Subcutaneous abdominal adipose tissue (tissue), 5 donors: Measurements from ENCODE around the gene TEX54.
A peak's percentile ranks its signal among the peaks of the same experiment; 100 is the strongest.
"Not testable (repeated sequence)": the region's sequence is repeated elsewhere in the genome, so short reads cannot be mapped to it uniquely, and the experiment has no call there.

ENCODE experiments used
- H3K27ac ChIP-seq: one replicate; pipeline ENCODE4 v1.7.0; 2013; ENCODE audit warnings: low read depth, mild to moderate bottlenecking, inconsistent platforms, low read length, moderate library complexity
- H3K27me3 ChIP-seq, 5 donors: one replicate each; pipeline ENCODE4 v1.7.0; 2013; ENCODE audit warnings: low read length in 5 of 5, inconsistent platforms in 1 of 5; ENCODE audit not compliant: control insufficient read depth in 5 of 5, insufficient read depth in 4 of 5
- H3K36me3 ChIP-seq, 5 donors: one replicate each; pipeline ENCODE4 v1.7.0; 2013; ENCODE audit warnings: low read length in 5 of 5; ENCODE audit not compliant: control insufficient read depth in 5 of 5, insufficient read depth in 5 of 5
- H3K4me1 ChIP-seq, 5 donors: one replicate each; pipeline ENCODE4 v1.7.0; 2013; ENCODE audit warnings: low read length in 5 of 5, mild to moderate bottlenecking in 3 of 5, moderate library complexity in 1 of 5; ENCODE audit not compliant: control insufficient read depth in 5 of 5, insufficient read depth in 5 of 5
- H3K4me3 ChIP-seq, 5 donors: one replicate each; pipeline ENCODE4 v1.7.0; 2013; ENCODE audit warnings: low read length in 5 of 5, low read depth in 1 of 5
- H3K9ac ChIP-seq, 5 donors: one replicate each; pipeline ENCODE4 v1.7.0; 2013; ENCODE audit warnings: low read length in 5 of 5, mild to moderate bottlenecking in 4 of 5, moderate library complexity in 3 of 5
- H3K9me3 ChIP-seq, 5 donors: one replicate each; pipeline ENCODE4 v1.7.0; 2013; ENCODE audit warnings: low read length in 5 of 5; ENCODE audit not compliant: control insufficient read depth in 5 of 5
- donor health status: healthy.
- donor health status: healthy.
- donor health status: healthy.
- donor health status: healthy.
- donor health status: healthy.

The TEX54 gene

DNA sequence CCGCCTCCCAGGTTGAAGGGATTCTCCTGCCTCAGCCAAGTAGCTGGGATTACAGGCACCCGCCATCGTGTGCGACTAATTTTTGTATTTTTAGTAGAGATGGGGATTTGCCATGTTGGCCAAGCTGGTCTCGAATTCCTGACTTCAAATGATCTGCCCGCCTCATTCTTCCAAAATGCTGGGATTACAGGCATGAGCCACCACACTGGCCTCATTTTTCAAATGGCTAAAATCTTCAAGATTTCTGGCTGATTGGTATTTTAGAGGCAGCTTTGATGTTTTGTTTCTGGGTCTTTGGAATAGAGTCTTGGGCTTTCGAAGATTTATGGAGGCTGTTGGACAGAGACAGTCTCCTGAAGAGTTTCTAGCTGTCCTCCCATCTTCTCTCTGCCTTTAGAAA, 42.2 kb upstream of the TEX54 start:
- no peak overlapping the region for H3K27ac ChIP-seq
- no peak overlapping the region for H3K9ac ChIP-seq
- H3K27me3 ChIP-seq: no peaks in the 10 kb centered on the region
- H3K9me3 ChIP-seq: no peaks in the 10 kb centered on the region
- H3K36me3 ChIP-seq: no peaks in the 10 kb centered on the region
- H3K4me1 ChIP-seq: peaks cover 4 to 11% (median 10%) of the 10 kb centered on the region in 5 donors
- H3K4me3 ChIP-seq: no peak overlapping the region

DNA sequence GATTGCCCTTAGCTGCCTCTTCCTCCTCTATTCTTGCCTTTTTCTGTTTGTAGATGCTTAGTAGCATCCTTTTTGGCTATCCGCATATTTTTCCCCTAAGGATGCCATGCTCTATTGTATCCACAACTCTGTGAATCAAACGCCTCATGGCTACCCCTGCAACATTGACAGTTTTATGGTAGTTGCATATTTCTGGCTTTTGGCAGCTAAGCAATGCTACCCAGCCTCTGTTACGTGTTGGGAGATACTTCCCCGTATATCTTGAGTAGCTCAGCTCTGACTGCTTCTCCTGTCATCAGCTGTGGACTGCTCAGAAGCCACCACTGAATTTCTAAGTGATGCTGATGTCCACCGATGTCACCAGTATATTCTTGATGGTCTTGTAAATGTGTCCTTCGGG, 33.0 kb upstream of the TEX54 start:
- H3K9me3 ChIP-seq: no peaks in the 10 kb centered on the region
- H3K4me1 ChIP-seq: peaks cover 0 to 4% (median 0%) of the 10 kb centered on the region in 5 donors
- no peak overlapping the region for H3K27ac ChIP-seq
- no peak overlapping the region for H3K9ac ChIP-seq
- no peaks in the 10 kb centered on the region for H3K27me3 ChIP-seq
- no peak overlapping the region for H3K4me3 ChIP-seq
- no peaks in the 10 kb centered on the region for H3K36me3 ChIP-seq

DNA sequence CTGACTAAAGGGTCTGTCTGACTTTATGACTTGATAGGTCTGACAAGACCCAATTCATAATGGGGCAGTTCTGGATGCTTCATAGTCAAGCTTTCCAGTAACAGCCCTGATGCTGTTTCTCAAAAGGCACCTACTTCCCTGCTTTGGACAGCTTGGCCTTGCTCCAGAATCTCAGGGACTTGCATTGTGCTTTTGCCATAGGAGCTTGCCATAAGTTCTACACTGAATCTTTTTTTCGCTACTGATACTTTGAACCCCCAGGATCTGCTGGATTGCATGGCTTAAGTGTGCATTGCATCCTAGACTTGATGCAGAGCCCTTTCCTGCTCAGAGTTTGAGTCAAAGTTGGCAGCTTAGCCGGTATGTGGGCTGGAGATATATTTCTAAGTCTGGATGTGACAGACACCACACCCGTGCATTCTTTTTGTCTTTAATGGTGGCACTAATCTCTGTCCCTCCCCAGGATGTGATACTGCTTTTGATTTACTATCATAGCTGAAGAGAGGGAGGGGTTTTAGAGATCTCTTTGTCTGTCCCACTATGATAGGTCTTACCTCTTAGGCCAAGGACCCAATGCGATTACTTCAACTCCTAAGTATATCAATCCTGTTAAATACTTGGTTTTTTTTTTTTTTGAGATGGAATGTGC, 31.2 kb upstream of the TEX54 start:
- no peaks in the 10 kb centered on the region for H3K27me3 ChIP-seq
- no peak overlapping the region for H3K27ac ChIP-seq
- H3K4me1 ChIP-seq: peaks cover 0 to 7% (median 0%) of the 10 kb centered on the region in 5 donors
- H3K9ac ChIP-seq: no peak overlapping the region
- H3K36me3 ChIP-seq: no peaks in the 10 kb centered on the region
- no peaks in the 10 kb centered on the region for H3K9me3 ChIP-seq
- H3K4me3 ChIP-seq: no peak overlapping the region

DNA sequence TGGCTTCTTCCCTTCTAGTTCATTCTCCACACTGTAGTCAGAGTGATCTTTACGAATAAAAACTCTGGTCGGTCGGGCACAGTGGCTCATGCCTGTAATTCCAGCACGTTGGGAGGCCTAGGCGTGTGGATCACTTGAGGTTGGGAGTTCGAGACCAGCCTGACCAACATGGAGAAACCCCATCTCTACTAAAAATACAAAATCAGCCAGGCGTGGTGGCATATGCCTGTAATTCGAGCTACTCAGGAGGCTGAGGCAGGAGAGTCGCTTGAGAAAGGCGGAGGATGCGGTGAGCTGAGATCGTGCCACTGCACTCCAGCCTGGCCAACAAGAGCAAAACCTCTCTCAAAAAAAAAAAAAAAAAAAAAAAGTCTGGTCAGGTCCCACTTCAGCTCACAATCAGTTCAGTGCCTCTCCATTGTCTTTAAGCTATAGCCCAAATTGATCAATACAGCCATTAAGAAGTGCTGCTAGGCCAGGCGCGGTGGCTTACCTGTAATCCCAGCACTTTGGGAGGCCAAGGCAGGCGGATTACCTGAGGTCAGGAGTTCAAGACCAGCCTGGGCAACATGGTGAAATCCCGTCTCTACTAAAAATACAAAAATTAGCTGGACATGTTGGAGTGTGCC, 29.0 kb upstream of the TEX54 start:
- not testable (repeated sequence) for H3K4me1 ChIP-seq, H3K36me3 ChIP-seq, H3K27me3 ChIP-seq, H3K9me3 ChIP-seq, H3K4me3 ChIP-seq, H3K9ac ChIP-seq, H3K27ac ChIP-seq

DNA sequence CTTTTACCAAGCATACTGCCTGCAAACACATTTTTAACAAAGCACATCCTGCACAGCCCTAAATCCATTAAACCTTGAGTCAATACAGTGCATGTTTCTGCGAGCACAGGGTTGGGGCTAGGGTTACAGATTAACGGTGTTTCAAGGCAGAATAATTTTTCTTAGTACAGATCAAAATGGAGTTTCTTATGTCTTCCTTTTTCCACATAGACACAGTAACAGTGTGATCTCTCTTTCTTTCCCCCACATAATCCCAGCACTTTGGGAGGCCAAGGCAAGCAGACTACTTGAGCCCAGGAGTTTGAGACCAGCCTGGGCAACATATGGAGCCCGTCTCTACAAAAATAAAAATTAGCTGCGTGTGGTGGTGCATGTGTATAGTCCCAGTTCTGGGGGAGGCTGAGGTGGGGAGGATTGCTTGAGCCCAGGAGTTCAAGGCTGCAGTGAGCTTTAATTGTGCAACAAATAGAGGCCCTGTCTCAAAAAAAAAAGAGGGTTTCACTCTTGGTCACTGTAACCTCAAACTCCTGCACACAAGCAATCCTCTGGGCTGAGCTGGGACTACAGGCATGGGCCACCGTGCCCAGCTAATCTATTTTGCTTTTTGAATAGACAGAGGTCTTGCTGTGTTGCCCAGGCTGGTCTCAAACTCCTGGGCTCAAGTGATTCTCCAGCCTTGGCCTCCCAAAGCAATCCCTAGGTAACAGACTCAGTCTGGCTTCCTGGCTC, 28.4 kb upstream of the TEX54 start:
- Histone ChIP-seq H3K9ac (no peak overlapping the region), H3K36me3 (no peaks in the 10 kb centered on the region), H3K27me3 (no peaks in the 10 kb centered on the region), H3K4me3 (no peak overlapping the region), H3K27ac (no peak overlapping the region), H3K9me3 (no peaks in the 10 kb centered on the region), H3K4me1 (peaks cover 0 to 13% (median 7%) of the 10 kb centered on the region in 5 donors)

DNA sequence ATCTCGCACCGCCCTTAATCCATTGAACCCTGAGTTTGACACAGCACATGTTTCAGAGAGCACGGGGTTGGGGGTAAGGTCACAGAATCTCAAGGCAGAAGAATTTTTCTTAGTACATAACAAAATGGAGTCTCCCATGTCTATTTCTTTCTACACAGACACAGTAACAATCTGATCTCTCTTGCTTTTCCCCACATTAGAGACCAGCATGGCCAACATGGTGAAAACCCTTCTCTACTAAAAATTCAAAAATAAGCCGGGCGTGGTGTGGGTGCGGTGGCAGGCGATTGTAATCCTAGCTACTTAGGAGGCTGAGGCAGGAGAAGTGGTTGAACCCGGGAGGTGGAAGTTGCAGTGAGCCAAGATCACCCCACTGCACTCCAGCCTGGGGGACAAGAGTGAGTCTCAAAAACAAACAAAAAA, 26.7 kb upstream of the TEX54 start:
- H3K27me3 ChIP-seq, H3K9ac ChIP-seq, H3K9me3 ChIP-seq, H3K36me3 ChIP-seq, H3K4me3 ChIP-seq, H3K27ac ChIP-seq: not testable (repeated sequence)
- H3K4me1 ChIP-seq: peaks cover 2 to 29% (median 23%) of the 10 kb centered on the region in 5 donors

DNA sequence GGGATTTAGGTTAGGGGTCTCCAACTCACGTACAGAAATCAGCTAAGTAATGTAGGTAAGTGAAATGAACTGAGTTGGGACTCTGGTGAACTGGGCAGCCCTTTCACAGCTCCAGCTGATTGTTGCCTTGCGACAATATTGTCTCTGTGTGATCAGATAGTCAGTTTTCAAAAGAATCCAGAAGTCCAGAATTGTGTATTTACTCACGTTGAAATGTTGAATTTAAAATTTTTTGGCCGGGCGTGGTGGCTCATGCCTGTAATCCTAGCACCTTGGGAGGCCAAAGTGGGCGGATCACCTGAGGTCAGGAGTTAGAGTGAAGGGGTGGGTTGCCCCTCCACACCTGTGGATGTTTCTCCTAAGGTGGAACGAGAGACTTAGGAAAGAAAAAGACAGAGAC, 25.6 kb upstream of the TEX54 start:
- no peak overlapping the region for H3K27ac ChIP-seq
- no peaks in the 10 kb centered on the region for H3K27me3 ChIP-seq
- H3K4me3 ChIP-seq: no peak overlapping the region
- no peak overlapping the region for H3K9ac ChIP-seq
- H3K4me1 ChIP-seq: peaks cover 2 to 40% (median 34%) of the 10 kb centered on the region in 5 donors
- H3K36me3 ChIP-seq: peaks cover 5 to 14% (median 10%) of the 10 kb centered on the region in 5 donors
- no peaks in the 10 kb centered on the region for H3K9me3 ChIP-seq

DNA sequence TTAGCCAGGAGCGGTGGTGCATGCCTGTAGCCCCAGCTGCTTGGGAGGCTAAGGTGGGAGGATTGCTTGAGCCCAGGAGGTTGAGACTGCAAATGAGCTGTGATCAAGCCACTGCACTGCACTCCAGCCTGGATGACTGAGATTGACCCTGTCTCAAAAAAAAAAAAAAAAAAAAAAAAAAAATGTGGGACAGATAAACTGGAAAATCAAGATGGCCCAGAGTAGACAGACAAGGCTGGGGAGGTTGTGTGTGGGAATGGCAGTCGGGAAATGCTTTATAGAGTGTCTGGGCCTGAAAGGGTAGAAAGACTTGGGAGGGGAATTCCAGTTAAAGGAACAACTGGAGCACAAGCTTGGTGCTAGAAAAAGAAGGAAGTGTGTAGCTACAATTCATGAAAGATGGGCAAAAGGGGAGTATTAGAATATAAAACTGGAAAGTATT, 24.9 kb upstream of the TEX54 start:
- Histone ChIP-seq H3K27me3 (no peaks in the 10 kb centered on the region), H3K27ac (no peak overlapping the region), H3K9ac (no peak overlapping the region), H3K9me3 (no peaks in the 10 kb centered on the region), H3K36me3 (peaks cover 12 to 20% (median 16%) of the 10 kb centered on the region in 5 donors), H3K4me3 (no peak overlapping the region), H3K4me1 (peaks cover 2 to 41% (median 35%) of the 10 kb centered on the region in 5 donors)

DNA sequence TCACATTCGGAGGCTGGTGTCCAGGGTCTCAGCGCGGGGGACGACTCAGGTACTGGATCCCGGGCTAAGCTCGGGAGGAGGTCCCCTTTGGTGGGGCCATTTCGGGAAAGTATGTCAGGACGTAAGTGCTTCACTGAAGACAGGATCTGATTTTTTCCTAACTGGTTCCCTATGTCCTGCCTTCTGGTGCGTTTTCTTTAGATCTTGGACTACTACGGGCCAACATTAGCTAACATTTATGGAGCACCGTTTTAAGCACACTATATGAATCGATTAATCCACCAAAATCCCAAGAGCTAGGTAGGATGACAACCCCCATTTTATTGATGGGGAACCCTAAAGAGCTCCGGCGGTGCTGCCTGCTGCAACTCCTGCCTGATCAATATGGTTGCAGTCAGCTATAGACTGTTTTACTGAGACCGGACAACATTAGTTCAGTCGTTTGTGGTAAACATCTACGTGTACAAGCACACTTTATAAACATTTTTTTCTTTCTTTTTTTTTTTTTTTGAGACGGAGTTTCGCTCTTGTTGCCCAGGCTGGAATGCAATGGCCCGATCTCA, 23.8 kb upstream of the TEX54 start:
- Histone ChIP-seq H3K9me3 (no peaks in the 10 kb centered on the region), H3K27me3 (no peaks in the 10 kb centered on the region), H3K4me1 (peaks cover 2 to 41% (median 35%) of the 10 kb centered on the region in 5 donors), H3K27ac (peak overlapping the region; percentile 85), H3K9ac (peak overlapping the region in 4 of 5 donors; percentile 74 to 91 (median 83)), H3K36me3 (peaks cover 22 to 31% (median 27%) of the 10 kb centered on the region in 5 donors), H3K4me3 (peak overlapping the region; percentile 79 to 93 (median 87))
